Suprapubic skin (tissue), 4 donors: ENCODE data around the gene DSCAML1.

ENCODE experiments used
- CTCF ChIP-seq, 2 donors: fragments of 200-600 bp in 1 of 2; fragments of 450-650 bp in 1 of 2; sonication (generic) in 1 of 2; IDR thresholded peaks; one replicate each; pipeline ENCODE4 v1.5.1; 2016 to 2019; ENCODE audit warnings: antibody characterized with exemption in 2 of 2, mild to moderate bottlenecking in 1 of 2, moderate library complexity in 1 of 2
- POLR2A ChIP-seq, 2 donors: fragments of 450-650 bp; IDR thresholded peaks; one replicate each; pipeline ENCODE4 v1.6.1; 2017; ENCODE audit warnings: antibody characterized with exemption in 2 of 2, mild to moderate bottlenecking in 2 of 2, moderate library complexity in 2 of 2
- POLR2AphosphoS5 ChIP-seq, 3 donors: sonication (generic); formaldehyde crosslinking; IDR thresholded peaks; one replicate each; pipeline ENCODE4 v1.6.1; 2017; ENCODE audit warnings: antibody characterized with exemption in 3 of 3

- TF ChIP-seq CTCF (IDR thresholded peaks at IDR 0.05) (no peak), POLR2A (IDR thresholded peaks at IDR 0.05) (no peak), POLR2AphosphoS5 (IDR thresholded peaks at IDR 0.05) (no peak)
Measured at GRCh38 chr11:117538263-117539135, 258.5 kb downstream of the DSCAML1 start.
